Measurements from ENCODE around the gene PEAK1. TPM values are rescaled to one million over a fixed set of nuclear protein-coding genes. Genes with fewer than 3 reads are reported as not detected.

The PEAK1 gene
- total and polyA plus RNA-seq, 2 experiments from 2014 or later, result 7.8 to 34.1 TPM

- Mint-ChIP-seq H3K4me3 (no peak overlapping the region), H3K9me3 (peaks cover 17% of the 10 kb centered on the region; the same call in 2 of the 3 replicates), H3K4me1 (peaks cover 8% of the 10 kb centered on the region; the same call in 1 of the 3 replicates), H3K27me3 (ENCODE audit: insufficient read depth, low read depth, poor library complexity) (no peaks in the 10 kb centered on the region), H3K36me3 (ENCODE audit: low read depth) (peaks cover 44% of the 10 kb centered on the region), H3K27ac (no peak overlapping the region)
- no peaks in the 10 kb centered on the region for H3F3A ChIP-seq (replicated peaks; ENCODE audit: low read depth)
- no peak overlapping the region for H3K4me3 ChIP-seq
- TF ChIP-seq CTCF (conservative IDR thresholded peaks at IDR 0.05; ENCODE audit: low read depth in 2 of 2), result no peak
- no peak for TF ChIP-seq REST (IDR thresholded peaks at IDR 0.05; ENCODE audit: unreplicated experiment)
- TF ChIP-seq NANOG (IDR thresholded peaks at IDR 0.05; ENCODE audit: borderline replicate concordance), result no peak
- no peak for TF ChIP-seq ETS1 (IDR thresholded peaks at IDR 0.05)
- no peak for TF ChIP-seq JUNB (IDR thresholded peaks at IDR 0.05; ENCODE audit: unreplicated experiment)
- H3K4me1 ChIP-seq (ENCODE audit: insufficient read depth), result no peaks in the 10 kb centered on the region
- no peaks in the 10 kb centered on the region for H4K20me1 ChIP-seq (replicated peaks; ENCODE audit: insufficient read depth)
- no peak overlapping the region for H3K27ac ChIP-seq (ENCODE audit: low read depth)
- no peak overlapping the region for H3K4me2 ChIP-seq
- ATAC-seq (no peak), DNase-seq (ENCODE audit: low spot score) (no peak)
- H3K27me3 ChIP-seq (ENCODE audit: insufficient read depth), result no peaks in the 10 kb centered on the region
- no peak overlapping the region for H2AFZ ChIP-seq
- peaks cover 10% of the 10 kb centered on the region for H3K9me2 ChIP-seq (ENCODE audit: insufficient read depth)
- peaks cover 4% of the 10 kb centered on the region; the same call in 1 of the 2 replicates for H3K36me3 ChIP-seq (ENCODE audit: insufficient read depth)
- H3K79me2 ChIP-seq (replicated peaks; ENCODE audit: insufficient read depth), result no peaks in the 10 kb centered on the region; the same call in 1 of the 2 replicates
Observed at GRCh38 chr15:77144026-77144425, 275.9 kb downstream of the PEAK1 start.

- H4K20me1 ChIP-seq (replicated peaks; ENCODE audit: insufficient read depth), result no peaks in the 10 kb centered on the region
- no peaks in the 10 kb centered on the region; the same call in 1 of the 2 replicates for H3K79me2 ChIP-seq (replicated peaks; ENCODE audit: insufficient read depth)
- no peaks in the 10 kb centered on the region for H3K4me1 ChIP-seq (ENCODE audit: insufficient read depth)
- H3K9me2 ChIP-seq (ENCODE audit: insufficient read depth), result peaks cover 10% of the 10 kb centered on the region
- H3K27me3 Mint-ChIP-seq (ENCODE audit: insufficient read depth, low read depth, poor library complexity), result no peaks in the 10 kb centered on the region
- peaks cover 17% of the 10 kb centered on the region; the same call in 2 of the 3 replicates for H3K9me3 Mint-ChIP-seq
- peaks cover 46% of the 10 kb centered on the region for H3K36me3 Mint-ChIP-seq (ENCODE audit: low read depth)
- H3K36me3 ChIP-seq (ENCODE audit: insufficient read depth), result peaks cover 4% of the 10 kb centered on the region; the same call in 1 of the 2 replicates
- ATAC-seq, result no peak
- H3K27me3 ChIP-seq (ENCODE audit: insufficient read depth), result no peaks in the 10 kb centered on the region
- H3K4me3 Mint-ChIP-seq, result no peak overlapping the region
- no peak overlapping the region for H3K27ac ChIP-seq (ENCODE audit: low read depth)
- no peak overlapping the region for H3K27ac Mint-ChIP-seq
- H3K4me3 ChIP-seq, result no peak overlapping the region
- DNase-seq (ENCODE audit: low spot score), result no peak
- no peaks in the 10 kb centered on the region for H3F3A ChIP-seq (replicated peaks; ENCODE audit: low read depth)
- H2AFZ ChIP-seq, result no peak overlapping the region
- H3K4me2 ChIP-seq, result no peak overlapping the region
- peaks cover 8% of the 10 kb centered on the region; the same call in 1 of the 3 replicates for H3K4me1 Mint-ChIP-seq
- TF ChIP-seq ZNF331 (CRISPR knock-in tag; IDR thresholded peaks at IDR 0.05; ENCODE audit: low read depth) (no peak), EZH2phosphoT487 (IDR thresholded peaks at IDR 0.05; ENCODE audit: unreplicated experiment) (no peak), CTCF (conservative IDR thresholded peaks at IDR 0.05; ENCODE audit: low read depth in 2 of 2) (no peak), STAT1 (IDR thresholded peaks at IDR 0.05; ENCODE audit: unreplicated experiment) (no peak)
Observed at GRCh38 chr15:77143616-77144015, 276.3 kb downstream of the PEAK1 start.
